GM18517 (cell line): ENCODE data around the gene TRABD2A.
"Not testable (repeated sequence)": the region's sequence is repeated elsewhere in the genome, so short reads cannot be mapped to it uniquely, and the experiment has no call there.

ENCODE experiments used
- ATAC-seq: cut with Tn5 transposase; IDR thresholded peaks from one replicate; pipeline ENCODE4 v1.9.1; 2021; ENCODE audit warnings: mild to moderate bottlenecking, moderate library complexity; ENCODE audit not compliant: unreplicated experiment

Gene TRABD2A, protein sequence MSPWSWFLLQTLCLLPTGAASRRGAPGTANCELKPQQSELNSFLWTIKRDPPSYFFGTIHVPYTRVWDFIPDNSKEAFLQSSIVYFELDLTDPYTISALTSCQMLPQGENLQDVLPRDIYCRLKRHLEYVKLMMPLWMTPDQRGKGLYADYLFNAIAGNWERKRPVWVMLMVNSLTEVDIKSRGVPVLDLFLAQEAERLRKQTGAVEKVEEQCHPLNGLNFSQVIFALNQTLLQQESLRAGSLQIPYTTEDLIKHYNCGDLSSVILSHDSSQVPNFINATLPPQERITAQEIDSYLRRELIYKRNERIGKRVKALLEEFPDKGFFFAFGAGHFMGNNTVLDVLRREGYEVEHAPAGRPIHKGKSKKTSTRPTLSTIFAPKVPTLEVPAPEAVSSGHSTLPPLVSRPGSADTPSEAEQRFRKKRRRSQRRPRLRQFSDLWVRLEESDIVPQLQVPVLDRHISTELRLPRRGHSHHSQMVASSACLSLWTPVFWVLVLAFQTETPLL

DNA sequence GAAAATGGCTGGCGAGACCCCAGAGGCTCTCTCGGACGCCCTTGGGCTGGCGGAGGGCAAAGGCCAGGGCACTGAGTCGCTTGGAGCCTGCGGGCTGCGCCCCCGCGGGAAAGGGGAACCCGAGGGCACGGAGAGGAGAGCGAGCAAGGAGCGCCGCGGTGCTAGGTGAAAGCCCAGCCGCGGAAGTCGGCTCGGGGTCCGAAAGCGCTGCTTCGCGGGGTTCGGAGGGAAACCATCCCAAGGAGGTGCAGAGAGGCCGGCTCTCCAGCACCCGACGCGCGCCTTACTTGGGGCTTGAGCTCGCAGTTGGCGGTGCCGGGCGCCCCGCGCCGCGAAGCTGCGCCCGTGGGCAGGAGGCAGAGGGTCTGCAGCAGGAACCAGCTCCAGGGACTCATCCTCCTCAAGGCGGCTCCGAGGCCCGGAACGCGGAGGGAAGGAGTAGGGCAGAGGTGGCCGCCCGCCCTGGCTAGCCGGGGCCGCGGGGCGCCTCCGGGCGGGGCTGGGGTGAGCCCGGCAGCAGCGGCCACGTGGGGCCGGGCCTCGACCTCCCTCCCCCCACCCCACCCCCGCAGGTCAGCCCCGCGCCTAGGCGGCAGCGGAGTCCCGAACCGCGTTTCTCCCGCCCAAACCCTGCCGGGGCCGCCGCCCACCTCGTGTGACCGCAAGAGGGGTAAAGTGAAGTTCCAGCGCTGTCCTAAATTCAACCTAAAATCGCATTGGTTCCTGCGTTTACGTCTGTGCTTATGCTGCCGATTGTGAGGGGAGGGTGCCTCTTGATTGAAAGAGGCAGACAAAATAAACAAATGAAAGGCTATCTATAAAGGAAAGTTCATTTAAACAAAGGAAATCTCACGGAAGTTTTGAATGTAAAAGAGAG, at the start of gene TRABD2A:
TRABD2A (minus strand) TSS at position 440 of the 877 bp plus-strand sequence; CDS start at position 395, 45 bp downstream.
- no peak for ATAC-seq

DNA sequence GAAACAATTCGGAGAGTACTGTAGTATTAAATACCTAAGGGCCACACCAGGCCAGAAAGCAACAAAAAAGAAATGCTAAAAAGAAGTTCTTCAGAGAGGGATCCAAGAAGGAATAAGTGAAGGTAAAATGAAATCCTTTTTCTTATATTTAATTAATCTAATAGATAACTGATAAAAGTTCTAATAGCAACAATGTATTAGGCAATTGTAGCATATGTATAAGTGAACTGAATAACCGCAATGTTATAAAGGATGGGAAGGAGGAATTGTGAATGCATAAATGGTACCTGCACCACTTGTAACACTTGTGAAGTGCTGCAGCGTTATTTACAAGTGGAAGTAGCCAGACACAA, 46.4 kb upstream of the TRABD2A start:
- no peak for ATAC-seq

DNA sequence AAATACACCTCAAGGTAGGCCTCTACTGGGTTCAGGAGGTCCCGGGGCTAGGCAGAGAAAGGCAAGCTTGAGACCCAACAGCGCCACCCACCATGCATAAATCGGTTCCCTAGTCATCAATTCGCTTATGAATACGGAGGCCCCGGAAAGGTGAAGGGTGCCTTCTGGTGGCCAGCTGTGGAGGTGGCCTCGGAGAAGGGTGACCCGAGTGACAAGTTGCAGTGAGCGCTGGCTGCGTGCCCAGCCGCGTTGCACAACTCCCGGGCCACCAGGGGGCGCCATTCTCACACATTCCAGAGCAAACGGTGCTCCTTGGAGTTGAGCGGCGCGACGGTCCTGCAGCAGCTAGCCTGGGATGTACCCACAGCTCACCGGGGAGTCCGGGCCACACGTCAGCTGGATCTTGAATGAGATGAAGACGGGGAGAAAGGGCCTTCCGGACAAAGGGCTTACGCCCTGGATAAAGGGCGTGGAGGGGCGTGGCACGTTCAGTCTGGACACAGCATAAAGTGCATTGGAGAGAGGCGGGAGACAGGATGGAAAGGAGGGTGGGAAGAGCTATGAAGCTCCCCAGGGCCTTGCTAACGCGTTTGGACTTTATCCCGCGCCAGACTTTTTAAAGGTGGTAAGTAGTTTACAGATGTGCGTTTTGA, 45.0 kb upstream of the TRABD2A start:
- peak; percentile 87 for ATAC-seq

DNA sequence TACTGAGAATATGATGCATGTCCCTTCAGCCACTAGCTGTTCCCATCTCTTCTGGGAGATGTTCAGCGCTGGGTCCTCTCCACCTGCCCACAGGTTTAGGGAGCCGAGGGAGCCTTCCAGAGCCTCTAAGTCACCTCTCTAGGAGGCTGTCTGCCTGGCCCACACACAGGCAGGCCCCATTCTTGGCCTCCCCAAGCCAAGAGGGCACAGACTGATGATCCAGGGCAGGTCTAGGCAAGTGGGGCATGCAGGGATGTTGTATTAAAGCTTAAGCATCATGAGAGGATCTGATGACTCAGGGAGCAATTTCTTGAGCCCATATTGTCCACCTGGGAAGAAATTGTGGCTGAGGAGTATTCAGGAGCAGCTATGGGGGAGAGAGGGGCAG, 44.4 kb upstream of the TRABD2A start:
- ATAC-seq, result no peak

DNA sequence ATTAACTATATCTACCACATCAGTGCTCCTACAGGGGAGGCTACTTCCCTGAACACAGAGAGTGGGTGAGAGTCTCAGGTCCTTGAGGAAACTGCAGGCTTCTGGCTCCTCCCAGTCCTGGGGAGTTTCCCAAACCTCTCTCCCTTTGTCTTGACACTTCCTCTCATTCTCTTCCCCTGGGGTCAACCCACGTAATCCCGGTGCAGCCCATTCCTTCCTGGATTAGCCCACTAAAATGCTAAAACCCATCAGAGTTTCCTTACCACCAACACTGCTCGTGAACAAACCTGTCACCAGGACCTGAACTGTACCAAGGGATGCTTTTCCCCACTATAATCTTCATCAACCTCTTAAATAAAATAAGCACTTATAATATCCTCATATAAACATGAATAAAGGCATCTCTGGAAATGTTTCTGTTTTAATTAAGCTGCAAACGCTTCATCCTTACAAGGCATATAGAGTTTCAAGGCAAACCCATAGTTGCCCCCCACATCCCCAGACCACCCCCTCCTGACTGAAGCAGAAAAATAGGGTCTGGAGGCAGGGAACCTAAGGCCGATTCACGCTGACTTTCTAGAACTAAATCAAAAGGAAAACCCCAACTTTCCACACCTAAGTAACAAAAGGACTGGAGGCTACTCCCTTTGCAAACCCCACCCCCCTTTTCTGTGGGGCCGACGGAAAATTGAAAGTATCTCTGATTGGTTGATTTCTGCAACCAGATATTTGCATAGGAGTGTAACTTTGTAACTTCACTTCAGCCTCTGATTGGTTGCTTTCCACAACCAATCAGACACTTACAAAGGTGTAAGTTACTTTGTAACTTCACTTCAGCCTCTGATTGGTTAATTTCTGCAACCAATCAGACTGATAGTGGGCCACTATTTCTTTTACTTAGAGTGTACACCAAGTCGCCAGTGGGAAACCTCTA, 43.6 kb upstream of the TRABD2A start:
- ATAC-seq, result no peak

DNA sequence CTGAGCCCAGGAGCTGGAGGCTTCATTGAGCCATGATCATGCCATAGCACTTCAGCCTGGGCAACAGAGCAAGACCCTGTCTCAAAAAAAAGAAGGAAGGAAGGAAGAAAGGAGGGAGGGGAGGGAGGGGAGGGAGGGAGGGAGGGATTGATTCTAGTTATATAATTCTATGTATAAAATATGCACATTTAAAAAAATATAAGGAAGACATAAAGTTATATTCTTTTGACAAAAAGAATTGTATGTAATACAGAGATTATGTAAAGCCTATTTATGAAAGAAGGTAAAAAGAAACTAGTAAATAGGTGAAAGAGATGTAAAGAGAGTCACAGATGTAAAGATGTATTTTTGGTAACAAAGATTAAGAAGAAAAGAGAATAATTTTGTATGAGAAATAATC, 42.1 kb upstream of the TRABD2A start:
- ATAC-seq, result no peak

DNA sequence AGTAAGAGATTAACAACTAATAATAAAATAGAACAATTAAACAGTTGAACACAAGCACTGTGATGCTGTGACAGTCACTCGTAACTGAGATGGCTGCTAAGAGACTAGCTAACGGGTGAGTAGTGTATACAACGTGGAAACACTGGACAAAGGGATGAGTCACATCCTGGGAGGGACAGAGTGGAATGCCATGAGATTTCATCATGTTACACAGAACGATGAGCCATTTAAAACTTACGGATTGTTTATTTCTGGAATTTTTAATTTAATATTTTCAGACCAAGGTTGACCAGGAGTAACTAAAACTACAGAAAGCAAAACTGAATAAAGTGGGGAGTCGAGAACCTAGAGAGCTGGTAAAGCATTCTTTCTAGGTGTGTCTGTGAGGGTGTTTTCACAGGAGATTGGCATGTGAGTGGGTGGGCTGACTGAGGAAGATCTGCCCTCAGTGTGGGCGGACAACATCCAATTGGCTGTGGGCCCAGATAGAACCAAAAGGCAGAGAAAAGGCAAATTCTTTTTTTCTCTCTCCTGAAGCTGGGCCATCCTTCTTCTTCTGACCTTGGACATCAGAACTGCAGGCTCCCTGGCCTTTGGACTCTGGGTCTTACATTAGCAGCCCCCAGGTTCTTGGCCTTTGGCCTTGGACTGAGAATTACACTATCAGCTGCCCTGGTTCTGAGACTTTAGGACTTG, 39.1 kb upstream of the TRABD2A start:
- peak; percentile 51 for ATAC-seq

DNA sequence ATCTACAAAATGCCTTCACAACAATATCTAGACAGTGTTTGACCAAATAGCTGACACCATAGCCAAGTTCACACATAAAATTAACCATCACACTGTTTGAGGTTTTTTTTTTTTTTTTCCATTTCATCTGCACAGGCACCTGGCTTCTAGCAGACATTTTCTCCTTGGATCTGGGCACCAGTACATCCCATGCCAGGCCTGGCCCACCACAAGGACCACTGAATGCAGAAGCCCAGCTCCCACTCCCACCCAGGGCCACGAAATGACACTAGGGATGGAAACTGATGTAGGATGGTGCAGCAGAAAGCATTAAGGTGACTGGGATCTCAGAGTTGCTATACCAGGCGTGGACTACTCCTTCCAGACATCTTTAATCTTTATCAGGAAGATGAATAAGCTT, 37.5 kb upstream of the TRABD2A start:
- no peak for ATAC-seq

DNA sequence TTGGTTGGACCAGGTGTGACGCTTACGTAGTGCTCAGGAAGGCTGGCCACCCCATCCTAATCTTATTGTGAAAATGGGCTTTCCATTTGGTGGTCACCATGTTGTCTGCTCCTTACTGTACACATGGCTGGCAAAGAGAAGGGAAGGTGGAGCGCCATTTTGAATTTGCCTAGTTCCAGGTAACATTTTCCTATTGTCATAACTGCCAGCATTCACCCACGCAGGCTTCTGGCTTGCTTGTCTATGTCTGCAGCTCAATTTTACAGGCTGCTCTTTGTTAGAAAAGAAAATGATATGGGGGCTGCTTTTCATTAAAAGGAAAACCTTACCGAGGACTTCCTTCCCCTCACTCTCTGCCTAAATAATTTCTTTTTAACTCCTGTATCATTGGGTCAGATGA, 36.9 kb upstream of the TRABD2A start:
- ATAC-seq, result not testable (repeated sequence)

DNA sequence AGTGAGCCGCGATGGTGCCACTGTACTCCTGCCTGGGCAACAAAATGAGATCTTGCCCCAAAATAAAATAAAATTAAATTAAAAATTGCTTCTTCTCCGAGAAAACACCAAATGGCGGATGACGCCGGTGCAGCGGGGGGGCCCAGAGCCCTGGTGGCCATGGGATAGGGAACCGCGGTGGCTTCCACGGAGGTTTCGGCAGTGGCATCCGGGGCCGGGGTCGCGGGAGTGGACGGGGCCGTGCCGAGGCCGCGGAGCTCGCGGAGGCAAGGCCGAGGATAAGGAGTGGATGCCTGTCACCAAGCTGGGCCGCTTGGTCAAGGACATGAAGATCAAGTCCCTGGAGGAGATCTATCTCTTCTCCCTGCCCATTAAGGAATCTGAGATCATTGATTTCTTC, 34.8 kb upstream of the TRABD2A start:
- not testable (repeated sequence) for ATAC-seq

DNA sequence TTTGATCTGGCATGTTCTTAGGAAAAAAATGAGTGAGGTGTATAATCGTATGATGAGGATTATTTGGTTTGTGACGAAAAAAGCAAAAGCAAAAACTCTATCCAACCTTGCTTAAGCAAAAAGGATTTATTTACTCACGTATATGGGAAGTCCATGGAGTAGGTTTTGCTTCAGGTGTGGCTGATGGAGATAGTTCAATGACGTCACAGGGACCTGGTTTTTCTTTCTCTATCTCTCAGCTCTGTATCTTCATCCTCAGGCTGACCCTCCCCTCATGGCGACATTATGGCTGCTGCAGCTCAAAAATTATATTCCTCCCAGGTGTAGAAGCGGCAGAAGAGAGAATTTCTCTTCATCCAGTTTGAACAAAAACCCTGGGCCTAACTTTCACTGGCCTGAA, 33.5 kb upstream of the TRABD2A start:
- no peak for ATAC-seq

DNA sequence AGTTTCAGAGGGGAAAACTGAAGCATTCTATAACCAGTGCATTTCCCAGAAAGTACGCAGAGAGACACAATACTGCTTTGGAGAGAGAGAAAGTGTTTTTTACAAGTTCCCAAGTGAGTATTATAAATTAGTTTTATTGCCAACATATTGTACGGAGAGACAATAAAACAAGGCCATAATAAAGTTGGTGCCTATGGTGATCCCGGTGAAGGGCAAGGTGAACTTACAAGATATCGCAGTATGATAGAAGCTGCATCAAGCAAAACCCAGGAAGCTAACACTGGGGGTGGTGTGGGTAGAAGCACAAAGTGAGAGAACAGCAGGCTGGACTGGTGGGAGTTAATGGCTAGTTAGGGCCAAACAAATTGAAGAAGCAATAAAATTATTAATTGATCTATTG, 32.1 kb upstream of the TRABD2A start:
- no peak for ATAC-seq

DNA sequence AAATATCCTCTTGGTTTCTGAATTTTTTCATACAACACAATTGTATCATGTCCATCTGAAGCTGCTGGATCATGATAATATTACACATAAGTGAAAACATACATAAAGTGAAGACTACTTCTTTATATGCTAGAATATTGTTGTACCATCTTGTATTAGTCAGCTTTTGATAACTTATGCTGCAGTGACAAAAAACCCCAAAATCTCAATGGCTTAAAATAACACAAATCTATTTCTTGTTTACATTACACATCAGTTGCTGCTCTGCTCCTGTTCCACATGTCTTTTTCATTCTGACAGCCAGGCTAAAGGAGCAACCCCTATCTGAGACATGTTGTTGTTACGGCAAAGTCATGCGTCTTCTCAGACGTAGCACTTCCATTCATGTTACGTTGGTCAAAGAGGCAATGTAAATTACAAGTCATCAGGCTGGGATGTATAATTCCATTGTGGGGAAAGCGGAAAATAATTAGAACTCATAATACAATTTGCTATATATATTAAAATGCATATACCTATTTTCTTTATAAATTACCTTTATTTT, 30.3 kb upstream of the TRABD2A start:
- no peak for ATAC-seq

DNA sequence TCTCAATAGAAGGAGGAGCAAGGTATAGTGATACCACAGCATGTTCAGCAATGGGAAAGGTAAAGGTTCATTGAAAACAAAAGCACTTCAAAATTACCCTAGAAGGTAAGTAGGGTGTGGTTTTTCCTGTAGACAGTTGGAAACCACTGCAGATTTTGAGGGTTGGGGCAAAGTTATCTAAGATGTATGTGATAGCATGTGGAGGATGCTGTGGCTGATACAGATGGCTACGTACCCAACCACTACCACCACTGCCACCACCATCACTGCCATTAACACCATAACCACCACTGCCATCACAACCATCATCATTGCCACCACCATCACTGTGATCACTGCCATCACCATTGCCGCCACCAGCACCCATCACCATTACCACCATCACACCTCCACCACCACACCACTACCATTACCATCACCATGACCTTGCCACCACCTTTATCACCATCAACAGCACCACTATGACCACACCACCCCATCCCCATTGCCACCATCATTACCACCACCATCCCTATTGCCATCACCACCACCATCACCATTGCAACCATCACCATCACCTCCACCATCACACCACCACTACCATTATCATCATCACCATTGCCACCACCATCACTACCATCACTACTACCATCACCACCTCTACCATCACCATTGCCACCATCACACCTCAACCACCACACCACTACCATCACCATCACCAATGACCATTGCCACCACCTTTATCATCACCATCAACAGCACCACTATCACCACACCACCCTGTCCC, 28.2 kb upstream of the TRABD2A start:
- ATAC-seq, result no peak

DNA sequence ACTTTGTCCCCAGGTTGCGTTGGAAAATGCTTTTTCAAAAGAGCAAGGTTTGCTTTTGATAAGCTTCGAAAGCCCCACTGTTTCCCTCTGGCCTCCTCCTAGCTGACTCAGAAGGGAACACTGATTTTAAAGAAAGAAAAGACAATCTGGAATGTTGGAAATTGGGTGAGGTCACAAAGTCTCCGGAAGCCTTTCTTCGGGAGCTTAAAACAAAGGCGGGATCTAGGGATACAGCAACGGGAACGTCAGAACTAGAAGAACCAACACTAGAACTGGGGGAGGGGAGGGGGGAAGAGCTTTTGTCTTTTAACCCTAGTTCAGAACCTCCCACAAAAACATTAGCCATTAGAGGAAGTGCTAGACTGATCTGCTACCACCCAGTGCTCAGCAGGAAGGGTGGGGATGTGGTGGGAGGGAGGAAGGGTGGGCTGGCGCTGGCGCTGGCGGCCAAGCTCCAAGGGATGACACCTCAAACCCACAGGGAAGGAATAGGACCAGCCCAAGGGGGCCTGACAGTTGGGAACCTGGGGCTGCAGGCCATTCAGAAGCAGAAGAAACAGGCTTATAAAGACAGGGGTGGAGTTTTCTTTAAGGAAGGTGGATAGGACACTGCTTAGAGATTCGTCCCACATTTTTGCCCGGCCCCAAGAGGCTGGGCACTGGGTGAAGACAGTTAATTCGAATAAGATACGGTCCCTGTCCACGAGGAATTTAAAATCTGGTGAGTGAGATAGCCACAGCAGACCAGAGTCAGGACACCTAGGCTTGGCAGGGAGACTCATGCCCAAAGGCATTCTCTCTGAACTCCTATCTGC, 26.2 kb upstream of the TRABD2A start:
- peak; percentile 26 for ATAC-seq

DNA sequence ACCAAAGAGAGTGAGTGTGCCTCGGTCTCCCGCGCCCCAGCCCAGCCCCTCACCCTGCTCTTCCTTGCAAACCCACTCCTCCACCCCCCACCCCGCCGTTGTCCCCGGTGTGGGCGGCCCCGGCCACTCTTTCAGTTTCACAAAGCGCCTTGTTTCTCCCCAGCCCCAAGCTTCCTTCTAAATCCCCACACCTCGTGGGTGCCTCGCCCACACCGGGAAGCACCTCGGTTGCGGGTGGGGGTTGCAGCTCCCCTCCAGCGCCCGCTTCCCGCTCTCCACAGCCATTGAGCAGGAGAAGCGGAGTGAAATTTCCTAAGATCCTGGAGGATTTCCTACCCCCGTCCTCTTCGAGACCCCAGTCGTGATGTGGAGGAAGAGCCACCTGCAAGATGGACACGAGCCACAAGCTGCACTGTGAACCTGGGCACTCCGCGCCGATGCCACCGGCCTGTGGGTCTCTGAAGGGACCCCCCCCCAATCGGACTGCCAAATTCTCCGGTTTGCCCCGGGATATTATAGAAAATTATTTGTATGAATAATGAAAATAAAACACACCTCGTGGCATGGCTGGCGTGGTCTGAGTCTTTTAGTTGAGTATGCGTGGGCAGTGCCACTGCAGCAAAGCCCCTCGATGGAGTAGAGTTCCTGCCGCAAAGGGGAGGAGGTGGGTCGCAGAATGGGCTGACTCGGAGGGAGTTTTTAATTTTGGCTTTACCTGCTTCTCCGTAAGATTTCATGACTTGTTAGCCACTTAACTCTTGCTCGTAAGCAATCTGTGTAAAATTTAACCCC, 25.4 kb upstream of the TRABD2A start:
- no peak for ATAC-seq
